Parathyroid adenoma (tissue), 2 donors: ENCODE results near the gene GLI3.

Experiments used
- H2AFZ ChIP-seq: fragments of 300-600 bp; sonication (generic); one replicate; pipeline ENCODE4 v1.7.0; 2017; ENCODE audit warnings: antibody characterized with exemption, mild to moderate bottlenecking
- H3K27ac ChIP-seq: fragments of 300-600 bp; sonication (generic); one replicate; pipeline ENCODE4 v1.7.0; 2017
- H3K27me3 ChIP-seq: fragments of 300-600 bp; sonication (generic); one replicate; pipeline ENCODE4 v1.7.0; 2017; ENCODE audit warnings: low read length; ENCODE audit not compliant: control insufficient read depth, insufficient read depth
- H3K36me3 ChIP-seq: fragments of 300-600 bp; sonication (generic); one replicate; pipeline ENCODE4 v1.7.0; 2017; ENCODE audit warnings: low read length; ENCODE audit not compliant: control insufficient read depth, insufficient read depth
- H3K4me1 ChIP-seq: fragments of 300-600 bp; sonication (generic); one replicate; pipeline ENCODE4 v1.7.0; 2017; ENCODE audit warnings: control low read depth
- H3K4me2 ChIP-seq: fragments of 300-600 bp; sonication (generic); one replicate; pipeline ENCODE4 v1.7.0; 2017; ENCODE audit warnings: low read length
- H3K4me3 ChIP-seq: fragments of 300-600 bp; sonication (generic); one replicate; pipeline ENCODE4 v1.7.0; 2017; ENCODE audit warnings: low read depth, low read length
- H3K79me2 ChIP-seq: fragments of 300-600 bp; sonication (generic); one replicate; pipeline ENCODE4 v1.7.0; 2017; ENCODE audit warnings: control low read depth
- H3K9ac ChIP-seq: fragments of 300-600 bp; sonication (generic); one replicate; pipeline ENCODE4 v1.7.0; 2017; ENCODE audit warnings: mild to moderate bottlenecking
- H3K9me3 ChIP-seq: fragments of 300-600 bp; sonication (generic); one replicate; pipeline ENCODE4 v1.7.0; 2017; ENCODE audit warnings: low read length; ENCODE audit not compliant: control insufficient read depth
- CTCF ChIP-seq: fragments of 300-600 bp; sonication (generic); IDR thresholded peaks from one replicate; pipeline ENCODE4 v1.7.0; 2017; ENCODE audit warnings: antibody characterized with exemption, mild to moderate bottlenecking
- donor health status: primary hyperparathyroidism.

The GLI3 gene

DNA sequence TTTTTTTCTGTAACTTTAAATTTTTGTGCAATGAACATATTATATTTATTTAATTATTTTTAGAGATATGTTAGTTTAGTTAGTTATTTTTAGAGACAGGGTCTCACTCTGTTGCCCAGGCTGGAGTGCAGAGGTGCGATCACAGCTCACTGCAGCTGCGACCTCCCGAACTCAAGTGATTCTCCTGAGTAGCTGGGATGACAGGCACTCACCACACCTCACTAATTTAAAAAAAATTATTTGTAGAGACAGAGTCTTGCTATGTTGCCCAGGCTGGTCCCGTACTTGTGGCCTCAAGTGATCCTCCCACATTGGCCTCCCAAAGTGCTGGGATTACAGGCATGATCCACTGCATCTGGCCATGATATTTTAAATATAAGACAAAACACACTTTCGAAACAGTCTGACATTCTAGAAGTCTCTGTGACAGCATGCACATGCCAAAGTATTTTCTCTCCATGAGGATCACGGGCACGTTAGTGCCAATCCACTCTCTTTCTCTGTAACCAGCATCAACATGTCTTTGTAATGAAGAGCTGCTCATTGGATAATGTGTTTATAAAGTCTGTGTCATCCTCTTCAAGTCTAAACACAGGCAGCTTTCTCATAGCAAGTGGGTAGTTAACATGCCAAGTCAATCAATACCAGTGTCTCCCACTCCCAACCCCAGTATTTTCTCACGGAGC lies 137.4 kb downstream of the GLI3 start:
- Histone ChIP-seq H2AFZ (no peak overlapping the region), H3K4me2 (no peak overlapping the region), H3K79me2 (no peaks in the 10 kb centered on the region), H3K36me3 (no peaks in the 10 kb centered on the region), H3K9me3 (no peaks in the 10 kb centered on the region), H3K4me1 (no peaks in the 10 kb centered on the region), H3K4me3 (no peak overlapping the region), H3K27me3 (no peaks in the 10 kb centered on the region), H3K27ac (no peak overlapping the region), H3K9ac (no peak overlapping the region)
- no peak for TF ChIP-seq CTCF

DNA sequence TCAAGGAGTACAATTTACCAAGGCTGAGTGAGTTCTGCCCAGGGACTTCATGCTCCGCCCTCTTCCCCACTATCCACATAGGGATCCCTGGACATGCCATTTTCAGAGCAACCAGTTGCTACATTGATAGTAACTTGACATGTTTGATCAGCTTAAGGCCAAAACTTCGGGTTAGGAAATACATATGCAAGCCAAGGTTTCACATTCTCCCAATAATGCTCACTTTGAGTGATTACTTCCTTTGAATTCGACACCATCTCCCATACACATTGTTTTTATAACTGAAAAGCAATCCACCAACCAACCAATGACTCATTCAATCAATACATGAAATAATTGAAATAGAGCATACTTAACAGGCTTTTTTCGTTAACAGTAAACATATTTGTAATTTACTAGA lies 137.9 kb downstream of the GLI3 start:
- no peaks in the 10 kb centered on the region for H3K79me2 ChIP-seq
- no peak overlapping the region for H3K4me2 ChIP-seq
- TF ChIP-seq CTCF = no peak
- H2AFZ ChIP-seq = no peak overlapping the region
- H3K4me1 ChIP-seq = no peaks in the 10 kb centered on the region
- H3K9me3 ChIP-seq = no peaks in the 10 kb centered on the region
- no peak overlapping the region for H3K27ac ChIP-seq
- H3K36me3 ChIP-seq = no peaks in the 10 kb centered on the region
- no peaks in the 10 kb centered on the region for H3K27me3 ChIP-seq
- no peak overlapping the region for H3K9ac ChIP-seq
- no peak overlapping the region for H3K4me3 ChIP-seq

DNA sequence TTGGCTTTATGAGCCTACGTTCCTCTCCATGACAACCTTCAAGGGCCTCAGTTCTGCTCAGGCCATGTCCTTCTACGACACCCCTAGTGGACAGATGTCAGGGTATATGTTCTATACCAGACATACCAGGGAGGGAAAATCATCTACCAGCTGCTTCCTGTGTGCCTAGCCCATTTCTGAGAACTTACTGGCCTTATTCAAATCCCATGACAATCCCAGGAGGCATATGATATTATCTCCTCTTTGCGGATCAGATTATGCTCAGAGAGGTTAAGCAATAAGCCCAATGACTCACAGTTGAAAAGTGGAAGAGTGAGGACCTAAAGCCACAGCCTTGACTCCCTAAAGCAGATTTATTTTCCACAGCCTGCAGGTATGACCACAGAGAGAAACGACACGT lies 139.3 kb downstream of the GLI3 start:
- H2AFZ ChIP-seq = no peak overlapping the region
- H3K4me2 ChIP-seq = no peak overlapping the region
- no peaks in the 10 kb centered on the region for H3K27me3 ChIP-seq
- no peaks in the 10 kb centered on the region for H3K36me3 ChIP-seq
- no peak overlapping the region for H3K9ac ChIP-seq
- no peak overlapping the region for H3K4me3 ChIP-seq
- no peaks in the 10 kb centered on the region for H3K4me1 ChIP-seq
- no peak overlapping the region for H3K27ac ChIP-seq
- no peaks in the 10 kb centered on the region for H3K9me3 ChIP-seq
- no peak for TF ChIP-seq CTCF
- no peaks in the 10 kb centered on the region for H3K79me2 ChIP-seq

GRCh38 chr7:42096681-42097561 lies 140.1 kb downstream of the GLI3 start:
- Histone ChIP-seq H3K27ac (no peak overlapping the region), H2AFZ (no peak overlapping the region), H3K36me3 (no peaks in the 10 kb centered on the region)

More at GRCh38 chr7:42096681-42097561, 140.1 kb downstream of the GLI3 start:
- H3K4me3 ChIP-seq = no peak overlapping the region
- no peaks in the 10 kb centered on the region for H3K4me1 ChIP-seq
- H3K27me3 ChIP-seq = no peaks in the 10 kb centered on the region
- H3K79me2 ChIP-seq = no peaks in the 10 kb centered on the region
- no peaks in the 10 kb centered on the region for H3K9me3 ChIP-seq
- no peak overlapping the region for H3K9ac ChIP-seq
- TF ChIP-seq CTCF = no peak
- H3K4me2 ChIP-seq = no peak overlapping the region
